ENCODE data around the gene SEC14L3.
"Not testable (repeated sequence)": the region's sequence is repeated elsewhere in the genome, so short reads cannot be mapped to it uniquely, and the experiment has no call there.

Gene SEC14L3

DNA sequence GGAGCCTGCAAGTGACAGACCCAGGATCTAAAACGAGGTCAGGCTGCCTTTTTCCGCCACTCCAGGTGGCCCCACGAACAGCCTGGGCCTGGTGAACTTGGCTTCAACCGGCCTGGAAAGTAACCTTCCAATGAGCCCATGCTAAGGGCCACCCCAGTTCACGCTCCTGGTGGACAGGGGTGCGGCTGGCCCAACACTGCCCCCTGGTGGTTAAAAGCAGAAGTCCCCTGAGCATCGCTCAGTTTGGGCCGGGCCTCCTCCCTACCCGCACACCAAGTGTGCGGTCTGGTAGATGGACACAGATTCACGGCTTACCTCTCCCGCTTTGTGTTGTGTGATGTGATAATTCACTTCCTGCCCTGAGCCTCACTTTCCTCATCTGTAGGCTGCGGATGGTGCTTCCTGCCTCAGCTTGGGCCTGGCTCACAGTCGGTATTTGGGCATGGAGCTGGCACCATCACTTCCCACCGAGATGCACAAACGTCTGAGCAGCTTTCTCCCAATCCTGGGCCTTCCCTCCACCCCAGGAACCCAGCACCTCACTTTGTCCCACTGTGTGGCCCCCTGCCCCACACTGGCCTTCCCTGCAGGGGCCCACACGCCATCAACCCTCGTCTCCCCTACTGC is 13.7 kb upstream of the SEC14L3 start:
- no peak for DNase-seq (ENCODE audit: low read depth)

DNA sequence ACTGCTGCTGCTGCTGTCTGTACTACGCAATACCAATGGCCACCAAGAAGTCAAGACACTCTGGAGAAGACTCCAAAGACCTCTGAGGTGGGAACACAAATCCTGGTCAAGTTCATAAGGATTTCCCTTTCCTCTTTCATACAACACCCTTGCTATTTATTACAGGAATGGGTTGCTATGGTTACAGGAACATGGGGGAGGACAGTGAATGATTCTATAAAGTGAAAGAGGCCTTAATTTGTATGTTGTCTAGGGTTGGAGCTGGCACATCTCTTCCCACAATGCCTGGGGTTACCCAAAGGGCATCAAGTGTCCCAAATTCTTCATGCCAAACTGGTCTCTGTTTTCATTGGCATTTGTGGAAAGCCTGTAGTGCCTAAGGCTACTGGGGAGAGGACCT is 11.4 kb upstream of the SEC14L3 start:
- DNase-seq (ENCODE audit: low read depth) = no peak

DNA sequence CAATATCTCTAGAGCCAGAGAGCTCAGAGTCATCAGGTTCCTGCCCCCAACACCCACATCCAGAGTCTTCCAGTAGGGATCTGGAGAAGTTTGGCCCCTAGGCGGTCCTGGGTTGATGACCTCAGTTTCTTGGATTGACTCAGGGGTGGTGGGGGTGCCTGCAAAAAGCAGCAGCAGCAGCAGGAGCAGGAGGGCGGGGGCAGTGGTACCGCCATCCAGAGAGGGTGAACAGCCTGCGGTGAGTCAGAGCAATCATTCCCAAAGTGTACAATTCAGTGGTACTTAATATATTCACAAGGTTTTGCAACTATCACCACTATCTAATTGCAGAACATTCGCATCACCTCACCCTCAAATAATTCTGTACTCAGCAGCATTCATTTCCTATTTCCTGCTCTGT is 9.9 kb upstream of the SEC14L3 start:
- DNase-seq (ENCODE audit: low read depth) = peak; percentile 28

DNA sequence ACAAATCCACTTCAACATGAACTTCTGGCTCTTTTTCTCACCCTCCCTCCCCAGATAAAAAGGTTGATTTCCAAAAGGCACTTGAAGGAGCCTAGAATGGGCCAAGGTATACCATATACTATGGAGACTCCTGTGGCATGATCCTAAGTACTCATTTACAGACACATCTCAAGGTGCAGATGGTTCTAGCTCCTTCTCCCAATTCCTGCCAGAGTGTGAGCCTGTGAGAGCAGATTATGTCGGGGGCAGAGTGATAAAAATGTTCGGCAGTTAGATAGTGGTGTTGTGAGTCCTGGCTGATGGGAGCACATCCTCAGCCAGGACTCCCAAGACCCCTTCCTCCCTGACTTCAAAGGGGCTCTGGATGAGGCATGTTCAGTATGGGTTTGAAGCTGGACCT is 8.2 kb upstream of the SEC14L3 start:
- DNase-seq (ENCODE audit: low read depth) = no peak

DNA sequence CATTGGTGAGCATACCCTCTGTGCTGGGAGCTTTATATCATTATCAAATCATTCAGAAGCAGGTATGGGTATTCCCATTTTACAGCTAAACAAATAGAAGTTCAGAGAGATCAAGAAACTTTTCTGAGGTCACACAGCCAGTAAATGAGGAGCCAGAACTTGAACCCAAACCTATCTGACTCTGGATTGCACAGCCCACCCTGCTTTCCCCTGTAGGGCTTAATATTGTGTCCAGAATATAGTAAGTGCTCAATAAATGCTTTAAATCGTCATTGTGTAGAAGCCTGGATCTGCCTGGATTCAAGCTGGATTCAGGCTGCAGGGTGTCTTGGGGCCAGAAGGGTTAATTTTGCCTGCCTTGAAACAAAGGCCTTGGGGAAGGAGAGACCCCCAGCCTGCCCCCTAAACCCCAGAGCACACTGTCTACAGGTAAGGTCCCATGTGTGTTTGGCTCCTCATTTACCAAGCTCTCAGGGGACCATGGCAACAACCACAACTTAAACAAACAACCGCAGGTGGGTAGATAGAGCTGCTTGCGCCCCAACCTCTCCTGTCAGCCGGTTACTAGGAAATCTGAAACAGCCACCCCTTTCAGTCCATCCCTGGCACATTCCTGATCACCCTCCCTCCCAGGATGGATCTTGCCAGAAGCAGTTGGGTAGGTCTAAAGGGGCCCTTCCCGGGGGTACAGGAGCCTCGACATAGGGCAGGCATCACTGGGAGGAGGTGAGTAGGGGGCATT is 3.0 kb upstream of the SEC14L3 start:
- no peak for DNase-seq (ENCODE audit: low read depth)

DNA sequence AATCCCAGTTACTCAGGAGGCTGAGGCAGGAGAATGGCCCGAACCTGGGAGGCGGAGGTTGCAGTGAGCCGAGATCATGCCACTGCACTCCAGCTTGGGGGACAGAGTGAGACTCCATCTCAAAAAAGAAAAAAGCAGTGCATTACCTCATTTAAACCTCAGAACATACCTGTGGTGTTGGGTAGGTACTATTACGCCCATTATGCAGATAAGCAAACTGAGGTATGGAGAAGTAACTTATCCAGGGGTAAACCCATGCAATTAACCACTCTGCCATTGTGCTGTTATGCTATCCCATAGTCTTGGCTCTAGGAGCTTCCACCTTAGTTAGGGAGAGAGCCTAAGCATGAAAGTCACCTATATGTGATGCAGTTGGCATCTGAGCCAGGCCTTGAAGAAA is 2.3 kb upstream of the SEC14L3 start:
- DNase-seq (ENCODE audit: low read depth) = no peak

DNA sequence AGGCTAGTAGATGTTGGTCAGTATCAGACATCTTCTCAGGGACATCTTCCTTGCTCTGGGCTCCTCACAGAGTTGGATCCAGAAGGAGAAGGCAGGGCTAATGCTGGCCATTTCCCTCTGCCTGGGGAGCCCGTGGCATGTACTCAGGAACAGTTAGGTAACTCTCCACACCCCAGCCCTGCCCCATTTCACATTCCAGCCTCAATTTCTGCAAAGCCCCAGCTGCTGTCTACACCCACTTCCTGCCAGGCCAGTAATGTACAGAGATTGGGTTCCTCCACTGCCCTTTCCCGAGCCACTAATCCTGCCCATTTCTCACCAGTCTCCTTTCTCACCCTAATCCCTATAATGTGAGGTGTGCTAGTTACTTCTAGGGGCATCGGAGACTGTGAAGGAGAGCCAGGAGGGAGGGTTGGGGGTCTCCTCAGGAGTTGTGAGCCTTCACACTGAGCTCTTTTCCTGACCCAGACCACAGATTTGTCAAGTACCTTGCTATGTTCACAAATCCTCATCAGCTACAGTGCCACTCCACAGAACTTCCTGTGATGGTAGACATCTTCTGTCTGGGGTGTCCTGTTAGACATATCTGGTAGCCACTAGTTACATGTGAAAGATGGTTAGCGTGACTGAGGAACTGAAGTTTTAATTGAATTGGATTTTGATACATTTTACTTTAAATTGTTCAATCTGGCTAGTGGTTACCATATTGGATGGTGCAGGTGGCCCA is 1.3 kb upstream of the SEC14L3 start:
- no peak for DNase-seq (ENCODE audit: low read depth)

DNA sequence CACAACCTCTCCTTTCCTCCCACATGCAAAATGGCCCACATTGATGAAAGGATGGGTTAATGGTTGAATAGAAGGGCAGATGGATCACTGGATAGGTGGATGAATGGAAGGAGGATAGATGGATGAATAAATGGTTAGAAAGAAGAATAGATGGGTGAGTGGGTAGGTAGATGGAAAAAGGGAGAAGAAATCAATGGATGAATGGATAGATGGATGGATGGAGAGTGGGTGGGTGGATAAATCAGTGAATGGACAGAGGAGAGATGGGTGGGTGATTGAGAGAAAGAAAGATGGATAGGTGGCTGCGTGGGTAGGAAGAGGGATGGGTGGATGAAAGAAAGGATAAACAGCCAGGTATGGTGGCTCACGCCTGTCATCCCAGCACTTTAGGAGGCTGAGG is 1.2 kb downstream of the SEC14L3 start:
- DNase-seq (ENCODE audit: low read depth) = no peak

DNA sequence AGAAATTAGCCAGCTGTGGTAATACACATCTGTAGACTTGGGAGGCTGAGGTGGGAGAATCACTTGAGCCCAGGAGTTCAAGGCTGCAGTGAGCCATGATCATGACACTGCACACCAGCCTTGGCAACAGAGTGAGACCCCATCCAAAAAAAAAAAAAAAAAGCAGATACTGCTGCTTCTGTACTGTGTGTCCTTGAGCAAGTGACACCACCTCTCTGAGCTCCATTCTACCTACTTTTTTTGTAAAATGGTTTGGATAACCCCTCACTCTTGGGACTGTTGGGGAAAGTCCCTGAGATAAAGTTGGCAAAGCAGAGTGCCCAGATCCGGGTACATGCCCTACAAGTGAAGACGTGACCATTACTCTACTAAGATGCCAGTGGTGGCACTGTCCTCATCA is 2.7 kb downstream of the SEC14L3 start:
- DNase-seq (ENCODE audit: low read depth) = no peak

DNA sequence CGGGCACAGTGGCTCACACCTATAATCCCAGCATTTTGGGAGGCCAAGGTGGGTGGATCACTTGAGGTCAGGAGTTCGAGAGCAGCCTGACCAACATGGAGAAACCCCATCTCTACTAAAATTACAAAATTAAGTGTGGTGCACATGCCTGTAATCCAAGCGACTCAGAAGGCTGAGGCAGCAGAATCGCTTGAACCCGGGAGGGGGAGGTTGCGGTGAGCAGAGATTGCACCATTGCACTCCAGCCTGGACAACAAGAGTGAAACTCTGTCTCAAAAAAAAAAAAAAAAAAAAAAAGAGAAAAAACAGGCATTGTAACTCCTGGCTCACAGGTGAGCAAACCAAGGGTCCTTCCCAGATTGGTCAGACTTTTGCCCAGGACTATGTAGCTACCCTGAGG is 11.3 kb downstream of the SEC14L3 start:
- DNase-seq (ENCODE audit: low read depth) = not testable (repeated sequence)

DNA sequence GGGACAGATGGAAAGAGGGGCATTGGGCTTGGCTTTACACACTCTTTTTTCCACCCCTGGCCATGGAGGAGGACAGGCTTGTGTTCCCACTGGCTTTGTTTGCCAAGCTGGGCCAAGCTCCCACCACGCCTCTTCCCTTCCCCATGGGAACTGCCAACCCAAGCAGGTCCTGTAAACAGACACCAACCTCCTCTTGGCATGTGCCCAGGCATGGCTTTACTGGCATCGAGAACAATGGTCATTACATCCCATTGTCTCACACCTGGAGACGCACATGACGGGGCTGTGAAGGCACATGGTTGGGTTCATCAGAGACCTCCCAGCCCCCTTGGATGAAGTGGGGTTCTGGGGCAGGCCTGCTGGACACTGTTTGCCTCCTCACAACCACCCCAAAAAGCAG is 11.7 kb downstream of the SEC14L3 start:
- no peak for DNase-seq (ENCODE audit: low read depth)

DNA sequence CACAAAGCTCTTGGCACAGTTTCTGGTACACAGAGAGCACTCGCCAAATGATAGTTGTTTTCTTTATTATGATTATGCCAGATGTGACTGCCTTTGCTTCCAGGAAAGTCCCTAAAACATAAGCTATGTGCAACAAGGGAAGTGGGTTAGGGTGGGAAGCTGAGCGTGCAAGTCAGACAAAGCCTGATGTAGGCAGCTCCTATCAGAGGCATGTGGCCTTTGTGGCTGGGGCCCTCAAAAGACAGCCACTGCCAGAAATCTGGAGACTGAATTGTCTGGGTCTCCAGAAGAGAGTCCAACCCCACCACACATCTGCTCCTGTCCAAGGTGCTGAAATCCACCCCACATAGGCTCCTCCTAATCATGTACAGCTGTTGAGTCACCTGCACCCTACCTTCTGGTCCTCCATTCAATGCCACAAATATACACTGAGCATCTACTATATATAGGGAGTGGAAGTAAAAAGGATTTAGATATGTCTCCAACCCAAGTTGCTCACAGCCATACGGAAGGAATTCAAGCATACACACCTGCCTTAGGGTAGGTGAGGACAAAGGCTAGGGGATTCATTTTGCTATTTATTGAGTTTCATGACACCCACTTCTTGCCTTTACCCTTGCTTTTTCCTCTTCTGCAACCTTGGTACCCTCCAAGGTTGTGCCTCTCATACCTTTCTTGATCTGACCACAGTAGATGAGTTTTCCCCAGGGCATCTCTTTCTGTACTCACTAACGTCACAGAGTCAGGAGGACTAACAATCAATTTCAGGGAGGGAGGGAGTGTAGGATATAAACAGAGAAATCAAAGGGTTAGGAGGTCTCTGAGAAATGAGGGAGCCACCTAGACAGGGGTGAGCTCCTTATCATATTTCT is 12.4 kb downstream of the SEC14L3 start:
- no peak for DNase-seq (ENCODE audit: low read depth)

DNA sequence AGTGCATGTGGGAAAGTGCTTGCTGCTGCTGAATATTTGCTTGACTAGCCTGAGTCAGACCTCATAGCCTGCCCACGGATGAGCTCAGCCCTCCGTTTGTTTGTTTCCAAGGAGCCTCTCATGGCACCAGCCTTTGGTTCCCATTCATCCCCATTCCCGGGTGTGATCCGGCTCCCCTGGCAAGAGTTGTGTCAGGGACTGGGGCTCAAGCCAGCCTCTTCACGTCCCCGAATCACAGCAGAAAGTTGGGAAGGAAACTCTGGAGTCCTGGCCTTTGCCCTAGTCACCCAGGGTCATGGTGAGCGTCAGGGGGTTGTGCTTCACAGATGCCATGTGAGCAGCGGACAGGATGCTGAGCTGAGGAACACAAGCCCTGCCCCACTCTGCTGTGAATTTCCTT is 13.8 kb downstream of the SEC14L3 start:
- no peak for DNase-seq (ENCODE audit: low read depth)

DNA sequence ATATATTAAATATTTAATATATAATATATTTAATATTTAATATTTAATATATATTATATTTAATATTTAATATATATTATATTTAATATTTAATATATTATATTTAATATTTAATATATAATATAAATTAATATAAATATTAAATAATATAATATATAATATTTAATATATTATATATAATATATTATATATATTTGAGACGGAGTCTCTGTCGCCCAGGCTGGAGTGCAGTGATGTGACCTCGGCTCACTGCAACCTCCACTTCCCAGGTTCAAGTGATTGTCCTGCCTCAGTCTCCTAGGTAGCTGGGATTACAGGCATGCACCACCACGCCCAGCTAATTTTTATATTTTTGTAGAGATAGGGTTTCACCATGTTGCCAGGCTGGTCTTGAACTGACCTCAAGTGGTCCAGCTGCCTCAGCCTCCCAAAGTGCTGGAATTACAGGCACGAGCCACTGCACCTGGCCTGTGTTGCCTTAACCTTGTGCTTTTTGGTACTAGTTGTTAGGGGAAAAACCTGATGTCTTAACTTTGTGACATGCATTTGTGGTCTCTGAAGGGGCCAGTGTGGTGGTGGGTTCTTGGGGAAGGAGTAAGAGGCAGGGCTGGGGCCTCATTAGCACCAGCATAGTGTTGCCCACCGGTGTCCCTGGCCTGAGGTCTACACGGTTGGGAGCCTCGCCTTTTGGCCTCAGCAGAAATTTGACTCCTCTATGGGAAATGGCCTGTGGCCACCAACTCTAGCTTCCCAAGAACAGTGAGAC is 16.6 kb downstream of the SEC14L3 start:
- DNase-seq (ENCODE audit: low read depth) = no peak

DNA sequence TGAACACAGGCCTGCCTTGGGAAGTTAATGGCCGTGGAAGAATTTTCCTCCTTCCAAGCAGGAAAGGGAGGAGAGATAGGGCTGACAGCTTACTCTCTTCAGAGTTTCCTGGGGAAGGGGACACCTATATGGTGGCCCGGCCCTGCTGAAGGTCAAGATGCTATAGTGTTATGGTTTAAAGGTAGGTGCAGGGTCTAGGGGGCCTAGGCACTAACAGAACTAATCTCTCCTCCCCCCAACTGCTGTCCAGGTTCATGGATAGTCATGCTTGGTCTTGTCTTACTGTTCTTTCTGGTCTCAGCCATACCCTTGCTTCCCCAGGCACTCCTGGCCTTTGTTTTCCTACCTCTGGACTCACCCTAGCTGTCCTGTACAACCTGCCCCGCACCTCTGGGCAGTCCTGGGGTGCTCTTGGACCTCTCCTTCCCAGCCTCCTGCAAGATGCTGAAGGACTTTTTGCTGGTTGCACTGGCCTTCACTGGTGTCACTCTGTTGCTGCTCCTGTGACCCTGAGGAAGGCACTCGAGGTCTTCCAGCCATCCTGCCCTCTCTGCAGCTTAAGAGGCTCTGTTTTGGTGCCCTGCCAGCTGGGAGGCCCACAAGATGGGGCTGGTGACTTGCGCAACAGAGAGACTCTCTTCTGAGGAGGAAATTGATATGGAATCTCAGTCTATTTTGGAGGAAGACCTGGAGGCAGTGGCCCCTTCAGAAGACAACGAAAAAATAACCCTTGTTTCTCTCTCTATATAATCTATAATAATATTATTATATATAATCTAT is 17.9 kb downstream of the SEC14L3 start:
- DNase-seq (ENCODE audit: low read depth) = no peak

DNA sequence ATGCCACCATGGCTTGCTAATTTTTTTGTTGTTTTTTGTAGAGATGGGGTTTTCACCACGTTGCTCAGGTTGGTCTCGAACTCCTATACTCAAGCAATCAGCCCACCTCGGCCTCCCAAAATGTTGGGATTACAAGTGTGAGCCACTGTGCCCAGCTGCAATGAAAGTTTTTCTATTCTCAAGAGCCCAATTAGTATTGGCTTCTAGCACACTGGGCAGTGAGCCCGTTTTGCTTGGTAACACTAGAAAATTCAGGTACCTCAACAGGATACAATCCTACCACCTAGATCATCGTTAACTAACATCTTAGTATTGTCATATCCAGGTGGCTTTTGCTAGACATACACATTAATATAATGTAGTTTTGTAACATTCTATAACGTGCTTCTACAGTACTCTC is 19.0 kb downstream of the SEC14L3 start:
- no peak for DNase-seq (ENCODE audit: low read depth)

DNA sequence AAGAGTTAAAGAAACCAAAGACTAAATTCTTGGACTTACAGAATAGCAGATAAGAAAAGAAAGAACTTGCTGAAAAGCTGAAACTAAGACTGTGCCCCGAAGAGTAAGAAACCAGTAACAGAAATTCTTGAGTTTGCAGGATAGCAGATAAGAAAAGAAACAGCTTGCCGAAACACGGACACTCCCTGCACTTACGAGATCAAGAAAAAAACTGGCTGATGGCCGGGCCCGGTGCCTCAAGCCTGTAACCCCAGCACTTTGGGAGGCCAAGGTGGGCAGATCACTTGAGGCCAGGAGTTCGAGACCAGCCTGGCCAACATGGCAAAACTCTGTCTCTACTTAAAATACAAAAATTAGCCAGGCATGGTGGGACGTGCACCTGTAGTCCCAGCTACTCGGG is 20.3 kb downstream of the SEC14L3 start:
- not testable (repeated sequence) for DNase-seq (ENCODE audit: low read depth)

DNA sequence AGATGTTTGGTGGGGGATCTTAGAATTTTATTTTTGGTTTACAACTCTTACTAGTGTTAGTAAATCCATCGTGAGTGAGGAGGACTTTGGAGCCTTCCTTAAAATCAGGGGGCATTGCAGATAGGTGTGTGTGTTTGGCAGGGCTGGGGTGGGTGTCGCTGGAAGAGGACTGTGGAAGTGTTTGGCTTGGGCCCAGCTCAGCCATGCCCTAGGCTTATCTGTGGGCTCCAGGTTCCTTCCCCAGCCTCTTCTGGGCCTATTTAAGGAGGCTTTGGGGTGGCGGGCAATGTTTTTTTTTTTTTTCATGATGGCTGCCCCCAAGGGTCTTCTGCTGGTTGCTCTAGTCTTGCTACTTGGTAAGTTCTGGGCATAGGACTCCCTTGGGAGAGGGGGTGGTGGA is 24.2 kb downstream of the SEC14L3 start:
- DNase-seq (ENCODE audit: low read depth) = no peak

DNA sequence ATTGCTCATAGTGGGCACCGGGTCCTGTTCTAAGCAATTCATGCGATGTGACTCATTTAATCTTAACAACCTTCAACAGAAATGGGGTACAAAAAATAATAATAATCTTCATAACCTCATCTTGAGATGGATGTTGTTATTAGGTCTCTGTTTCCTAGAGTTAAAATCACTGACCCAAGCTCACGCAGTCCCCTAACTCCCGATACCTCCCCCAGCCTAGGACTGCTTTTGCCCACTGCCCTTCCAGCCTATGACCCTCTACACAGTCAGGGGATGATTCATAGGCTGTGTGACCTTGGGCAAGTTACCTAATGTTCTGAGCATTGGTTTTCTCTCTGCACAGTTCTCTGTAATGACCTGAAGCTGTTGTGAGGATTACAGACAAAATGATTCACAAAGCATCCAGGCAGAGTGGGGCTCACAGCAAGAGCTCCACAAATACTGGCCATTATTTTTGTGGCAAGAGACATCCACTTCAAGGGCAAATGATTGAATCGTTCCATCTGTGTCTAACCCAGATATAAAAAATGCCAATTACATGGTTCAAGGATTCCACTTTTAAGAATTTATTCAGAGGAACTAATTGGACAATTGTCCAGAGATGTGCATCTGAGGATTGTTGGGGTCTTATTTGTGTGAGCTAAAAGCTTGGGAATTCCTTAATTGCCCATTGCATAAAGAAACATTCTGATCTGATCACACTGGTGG is 26.2 kb downstream of the SEC14L3 start:
- DNase-seq (ENCODE audit: low read depth) = no peak

All from HS-5 (cell line).